Gastrocnemius medialis (tissue), 4 donors: Measurements from ENCODE around the gene PGC.

Source experiments
- POLR2A ChIP-seq, 2 donors: fragments of 450-650 bp; IDR thresholded peaks; one replicate each; pipeline ENCODE4 v1.6.1; 2017; ENCODE audit warnings: antibody characterized with exemption in 2 of 2, mild to moderate bottlenecking in 2 of 2, moderate library complexity in 2 of 2
- TF ChIP-seq, protein P1 (sequence below), 5 experiments: fragments of 450-650 bp in 3 of 5; fragments of 200-600 bp in 2 of 5; sonication (generic) in 2 of 5; IDR thresholded peaks in 4 of 5; conservative IDR thresholded peaks in 1 of 5; 1 replicate in 4 of 5; 2 replicates in 1 of 5; pipeline ENCODE4 v1.5.1; 2016 to 2019; ENCODE audit warnings: antibody characterized with exemption in 5 of 5, mild to moderate bottlenecking in 3 of 5, moderate library complexity in 3 of 5

DNA sequence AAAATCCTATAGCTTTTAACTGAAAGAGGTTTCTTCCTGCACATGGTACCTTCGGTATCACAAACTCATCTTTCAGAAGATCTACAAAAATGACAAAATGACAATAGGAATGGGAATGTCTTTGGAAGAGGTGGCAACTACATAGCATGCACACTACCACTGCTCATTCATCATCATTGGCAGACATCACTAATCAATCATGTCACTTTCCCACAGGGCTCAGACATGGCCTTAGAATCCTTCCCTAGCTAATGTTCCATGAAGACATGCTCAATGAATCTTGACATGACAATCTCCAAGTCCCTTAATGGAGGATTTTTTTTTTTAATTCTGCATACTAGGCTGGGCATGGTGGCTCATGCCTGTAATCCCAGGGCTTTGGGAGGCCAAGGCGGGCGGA is 3.2 kb upstream of the PGC start:
- TF ChIP-seq, protein P1, sequence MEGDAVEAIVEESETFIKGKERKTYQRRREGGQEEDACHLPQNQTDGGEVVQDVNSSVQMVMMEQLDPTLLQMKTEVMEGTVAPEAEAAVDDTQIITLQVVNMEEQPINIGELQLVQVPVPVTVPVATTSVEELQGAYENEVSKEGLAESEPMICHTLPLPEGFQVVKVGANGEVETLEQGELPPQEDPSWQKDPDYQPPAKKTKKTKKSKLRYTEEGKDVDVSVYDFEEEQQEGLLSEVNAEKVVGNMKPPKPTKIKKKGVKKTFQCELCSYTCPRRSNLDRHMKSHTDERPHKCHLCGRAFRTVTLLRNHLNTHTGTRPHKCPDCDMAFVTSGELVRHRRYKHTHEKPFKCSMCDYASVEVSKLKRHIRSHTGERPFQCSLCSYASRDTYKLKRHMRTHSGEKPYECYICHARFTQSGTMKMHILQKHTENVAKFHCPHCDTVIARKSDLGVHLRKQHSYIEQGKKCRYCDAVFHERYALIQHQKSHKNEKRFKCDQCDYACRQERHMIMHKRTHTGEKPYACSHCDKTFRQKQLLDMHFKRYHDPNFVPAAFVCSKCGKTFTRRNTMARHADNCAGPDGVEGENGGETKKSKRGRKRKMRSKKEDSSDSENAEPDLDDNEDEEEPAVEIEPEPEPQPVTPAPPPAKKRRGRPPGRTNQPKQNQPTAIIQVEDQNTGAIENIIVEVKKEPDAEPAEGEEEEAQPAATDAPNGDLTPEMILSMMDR (IDR thresholded peaks at IDR 0.05 in 4 of 5, conservative IDR thresholded peaks at IDR 0.05 in 1 of 5), result no peak
- TF ChIP-seq POLR2A (IDR thresholded peaks at IDR 0.05), result no peak
